B cell (primary cell): ENCODE measurements around the gene DPM2.

ENCODE experiments used
- CTCF ChIP-seq: fragments of 200-600 bp; IDR thresholded peaks from one replicate; pipeline ENCODE4 v1.8.0; 2022; ENCODE audit warnings: antibody characterized with exemption, mild to moderate bottlenecking
- EZH2 ChIP-seq: IDR thresholded peaks from 2 replicates; pipeline ENCODE4 v1.6.1; 2012; ENCODE audit warnings: borderline replicate concordance, low read depth, mild to moderate bottlenecking, moderate library complexity, low read length; ENCODE audit not compliant: insufficient read depth, poor library complexity, severe bottlenecking

- TF ChIP-seq EZH2 (no peak), CTCF (no peak)
These were observed 47.6 kb downstream of the DPM2 start for GRCh38 chr9:127890053-127890452.
